T-helper 9 cell (primary cell): ENCODE results near the gene CLOCK.

Experiments used
- DNase-seq: peaks from one replicate; pipeline ENCODE4 v3.0.0-alpha.2; 2020

Gene CLOCK

GRCh38 chr4:55475394-55476243 lies 71.1 kb downstream of the CLOCK start:
- DNase-seq: no peak

- DNase-seq: no peak
Observed at GRCh38 chr4:55469979-55470378, 76.7 kb downstream of the CLOCK start.

DNA sequence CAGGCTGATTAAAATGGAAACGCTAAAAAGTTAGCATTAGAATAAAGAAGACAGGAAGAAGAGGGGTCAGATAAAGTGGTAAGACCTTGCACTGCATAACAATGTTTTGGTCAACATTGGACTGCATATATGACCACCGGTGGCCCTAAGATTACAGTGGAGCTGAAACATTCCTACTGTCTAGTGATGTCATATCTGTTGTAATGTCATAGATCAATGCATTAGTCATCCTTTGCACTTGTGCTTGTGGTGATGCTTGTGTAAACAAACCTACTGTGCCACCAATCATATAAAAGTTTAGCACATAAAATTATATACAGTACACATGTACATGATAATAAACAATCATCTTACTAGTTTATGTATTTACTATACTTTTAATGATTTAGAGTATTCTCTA lies 78.0 kb downstream of the CLOCK start:
- DNase-seq: no peak

GRCh38 chr4:55466001-55466400 lies 80.7 kb downstream of the CLOCK start:
- DNase-seq: no peak

GRCh38 chr4:55458611-55459010 lies 88.1 kb downstream of the CLOCK start:
- DNase-seq: no peak

GRCh38 chr4:55458164-55458563 lies 88.5 kb downstream of the CLOCK start:
- DNase-seq: no peak

DNA sequence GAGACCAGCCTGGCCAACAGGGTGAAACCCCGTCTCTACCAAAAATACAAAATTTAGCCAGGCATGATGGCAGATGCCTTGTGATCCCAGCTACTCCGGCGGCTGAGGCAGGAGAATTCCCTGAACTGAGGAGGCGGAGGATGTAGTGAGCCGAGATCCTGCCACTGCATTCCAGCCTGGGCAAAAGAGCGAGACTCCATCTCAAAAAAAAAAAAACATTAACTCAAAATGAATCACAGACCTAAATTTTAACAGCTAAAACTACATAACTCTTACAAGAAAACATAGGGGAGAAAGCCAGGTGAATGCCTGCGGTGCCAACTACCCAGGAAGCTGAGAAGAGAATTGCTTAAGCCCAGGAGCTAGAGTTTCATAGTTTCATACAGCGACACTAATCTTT lies 96.1 kb downstream of the CLOCK start:
- no peak for DNase-seq

GRCh38 chr4:55447831-55448230 lies 98.9 kb downstream of the CLOCK start:
- no peak for DNase-seq

GRCh38 chr4:55447108-55447708 lies 99.5 kb downstream of the CLOCK start:
- DNase-seq: no peak

DNA sequence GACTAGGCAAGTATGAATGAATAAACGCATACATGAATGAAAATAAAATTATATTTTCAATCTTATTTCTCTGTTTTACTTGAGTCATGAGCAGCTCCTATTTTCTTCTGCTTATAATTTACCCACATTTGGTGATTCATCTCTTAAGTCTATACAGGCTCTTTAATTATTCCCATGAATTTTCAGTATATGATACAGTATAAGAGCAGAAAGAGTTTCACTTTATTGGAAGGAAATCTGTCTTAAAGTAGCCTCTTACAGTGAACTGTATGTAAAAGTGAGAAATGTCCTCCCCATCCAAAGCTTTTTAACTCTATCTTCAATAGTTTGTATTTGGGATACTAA lies 100.2 kb downstream of the CLOCK start:
- no peak for DNase-seq

GRCh38 chr4:55445921-55446577 lies 100.7 kb downstream of the CLOCK start:
- DNase-seq: no peak

GRCh38 chr4:55444827-55445226 lies 101.9 kb downstream of the CLOCK start:
- DNase-seq: no peak

- no peak for DNase-seq
Observed at GRCh38 chr4:55442541-55442940, 104.2 kb downstream of the CLOCK start.

DNA sequence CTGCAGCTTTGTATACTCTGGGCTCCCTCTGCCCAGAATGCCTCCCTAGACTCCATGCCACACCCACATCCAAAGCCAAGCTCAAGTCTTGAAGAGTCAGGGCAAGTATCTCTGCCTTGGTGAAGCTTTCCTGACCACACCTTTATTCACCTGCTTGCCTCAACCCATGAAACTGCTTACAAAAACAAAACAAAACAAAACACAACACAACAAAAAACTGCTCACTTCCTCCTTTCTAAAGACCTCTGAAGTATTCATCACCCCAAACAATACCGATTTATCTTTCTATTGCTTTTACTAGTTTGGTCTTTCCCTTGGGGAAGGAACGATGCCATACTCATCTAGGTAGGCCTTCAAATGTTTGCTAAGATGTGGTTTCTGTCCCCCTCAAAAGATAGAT lies 105.9 kb downstream of the CLOCK start:
- DNase-seq: no peak

- no peak for DNase-seq
Observed at GRCh38 chr4:55439023-55439422, 107.7 kb downstream of the CLOCK start.

DNA sequence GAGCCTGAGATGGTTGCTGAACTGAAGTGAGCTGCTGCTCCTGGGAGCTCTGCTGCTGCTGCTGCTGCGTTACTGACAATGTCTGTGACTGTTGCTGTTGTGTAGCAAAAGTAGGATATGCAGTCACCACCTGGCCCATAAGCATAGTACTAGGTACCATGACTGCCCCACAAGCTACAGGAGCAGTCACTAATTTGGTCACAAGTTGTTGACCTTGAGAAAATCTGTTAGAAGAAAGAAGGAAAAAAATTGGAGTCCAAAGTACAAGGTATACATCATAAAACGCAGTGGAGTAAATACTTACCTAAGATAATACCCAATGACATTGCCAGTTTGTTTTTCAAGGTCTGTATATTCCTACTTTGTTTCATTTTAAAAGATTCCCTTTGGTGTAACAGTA lies 108.4 kb downstream of the CLOCK start:
- DNase-seq: no peak

- no peak for DNase-seq
Observed at GRCh38 chr4:55437823-55438222, 108.9 kb downstream of the CLOCK start.

- DNase-seq: no peak
Observed at GRCh38 chr4:55437356-55437796, 109.3 kb downstream of the CLOCK start.

DNA sequence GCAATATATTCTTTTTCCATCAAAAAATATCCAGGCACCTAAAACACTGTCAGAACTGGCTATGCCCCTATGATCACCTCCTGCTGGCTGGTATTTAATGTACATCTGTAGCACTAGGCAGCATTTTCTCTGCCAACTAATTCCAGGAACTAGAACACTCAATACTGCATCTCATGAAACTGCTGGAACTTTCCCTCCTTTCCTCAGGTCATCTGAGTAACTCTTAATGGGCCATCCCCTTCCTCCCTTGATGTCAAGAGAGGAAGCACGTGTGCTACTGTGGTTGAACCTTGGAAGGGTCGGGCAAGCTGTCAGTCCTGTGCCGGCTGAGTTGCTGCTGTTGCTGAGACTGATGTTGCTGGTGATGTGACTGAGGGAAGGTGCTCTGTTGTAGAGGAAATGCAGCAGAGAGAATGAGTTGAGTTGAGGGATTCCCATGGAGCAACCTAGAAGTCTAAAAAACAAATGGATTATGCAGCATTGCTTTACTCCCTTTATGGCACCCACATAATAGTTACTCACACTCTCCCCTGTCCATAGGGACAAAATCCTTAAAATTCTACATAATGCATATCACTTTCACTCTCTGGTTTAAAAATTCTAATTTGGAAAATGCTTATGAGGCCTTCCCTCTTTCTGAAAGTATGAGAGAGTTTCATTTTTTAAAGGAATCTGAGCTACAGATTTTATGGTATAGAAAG lies 111.4 kb downstream of the CLOCK start:
- DNase-seq: no peak

GRCh38 chr4:55431710-55432336 lies 114.9 kb downstream of the CLOCK start:
- DNase-seq: no peak

GRCh38 chr4:55424791-55425190 lies 121.9 kb downstream of the CLOCK start:
- no peak for DNase-seq

GRCh38 chr4:55416176-55416575 lies 130.5 kb downstream of the CLOCK start:
- no peak for DNase-seq

DNA sequence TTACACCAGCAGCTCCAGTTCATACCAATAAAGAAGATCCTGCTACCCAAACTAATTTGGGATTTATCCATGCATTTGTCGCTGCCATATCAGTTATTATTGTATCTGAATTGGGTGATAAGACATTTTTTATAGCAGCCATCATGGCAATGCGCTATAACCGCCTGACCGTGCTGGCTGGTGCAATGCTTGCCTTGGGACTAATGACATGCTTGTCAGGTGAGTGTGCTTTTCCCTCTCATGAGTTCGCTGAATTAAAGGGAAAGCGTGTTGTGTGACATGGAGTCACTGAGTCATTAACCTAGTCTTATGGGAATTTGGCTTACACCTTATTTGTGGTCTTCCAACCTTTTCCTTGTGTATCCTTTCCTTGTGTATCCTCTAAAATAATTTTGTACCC lies 135.1 kb downstream of the CLOCK start:
- no peak for DNase-seq
